Measurements from ENCODE around the gene PFKFB3. TPM values are rescaled to one million over a fixed set of nuclear protein-coding genes. Genes with fewer than 3 reads are reported as not detected.
A peak's percentile ranks its signal among the peaks of the same experiment; 100 is the strongest.
"Not testable (repeated sequence)": the region's sequence is repeated elsewhere in the genome, so short reads cannot be mapped to it uniquely, and the experiment has no call there.

The PFKFB3 gene
- total and polyA plus RNA-seq, 10 donors: 6.3 to 227 (median 113) TPM

GRCh38 chr10:6279540-6280267, 77.0 kb downstream of the PFKFB3 start:
- DNase-seq: no peak
- intact Hi-C loops (cut with DNase I; ENCODE audit: low total_unique reads): no loop called here
- 75 to 86% (median 82%) methylated on average over 15 of the region's 15 CpGs for WGBS, 5 donors
- no peaks in the 10 kb centered on the region for H3K36me3 ChIP-seq
- TF ChIP-seq POLR2AphosphoS5 (IDR thresholded peaks at IDR 0.05) (no peak), CTCF (IDR thresholded peaks at IDR 0.05 in 8 of 11, conservative IDR thresholded peaks at IDR 0.05 in 3 of 11) (no peak), POLR2A (IDR thresholded peaks at IDR 0.05) (no peak)
- no peaks in the 10 kb centered on the region for H3K27me3 ChIP-seq (replicated peaks in 1 of 7)
- H3K4me3 ChIP-seq: no peak overlapping the region
- no peaks in the 10 kb centered on the region for H3K9me3 ChIP-seq
- H3K4me1 ChIP-seq: peaks cover 8 to 26% (median 15%) of the 10 kb centered on the region in 6 donors
- peak overlapping the region in 1 of 8 donors; percentile 19 for H3K27ac ChIP-seq

- peak overlapping the region in 1 of 8 donors; percentile 19 for H3K27ac ChIP-seq
- no peak for DNase-seq
- no peaks in the 10 kb centered on the region for H3K36me3 ChIP-seq
- intact Hi-C loops (cut with DNase I; ENCODE audit: low total_unique reads): no loop called here
- H3K4me3 ChIP-seq: no peak overlapping the region
- no peak for TF ChIP-seq POLR2AphosphoS5 (IDR thresholded peaks at IDR 0.05)
- no peak for TF ChIP-seq POLR2A (IDR thresholded peaks at IDR 0.05)
- no peak for TF ChIP-seq CTCF (IDR thresholded peaks at IDR 0.05 in 8 of 11, conservative IDR thresholded peaks at IDR 0.05 in 3 of 11)
- H3K27me3 ChIP-seq (replicated peaks in 1 of 7): no peaks in the 10 kb centered on the region
- H3K9me3 ChIP-seq: no peaks in the 10 kb centered on the region
- peaks cover 4 to 20% (median 9%) of the 10 kb centered on the region in 6 donors for H3K4me1 ChIP-seq
- 60 to 79% (median 73%) methylated on average over 8 of the region's 8 CpGs for WGBS, 5 donors
These were observed 77.6 kb downstream of the PFKFB3 start for GRCh38 chr10:6280291-6280690.

- no peaks in the 10 kb centered on the region for H3K27me3 ChIP-seq (replicated peaks in 1 of 7)
- no peaks in the 10 kb centered on the region for H3K36me3 ChIP-seq
- WGBS, 5 donors: 87 to 95% (median 93%) methylated on average over 5 of the region's 5 CpGs
- H3K27ac ChIP-seq: no peak overlapping the region
- no peak overlapping the region for H3K4me3 ChIP-seq
- intact Hi-C loops (cut with DNase I; ENCODE audit: low total_unique reads): no loop called here
- no peaks in the 10 kb centered on the region for H3K9me3 ChIP-seq
- no peak for TF ChIP-seq POLR2AphosphoS5 (IDR thresholded peaks at IDR 0.05)
- TF ChIP-seq POLR2A (IDR thresholded peaks at IDR 0.05): no peak
- no peak for TF ChIP-seq CTCF (IDR thresholded peaks at IDR 0.05 in 8 of 11, conservative IDR thresholded peaks at IDR 0.05 in 3 of 11)
- no peak for DNase-seq
- peaks cover 0 to 8% (median 0%) of the 10 kb centered on the region in 6 donors for H3K4me1 ChIP-seq
These were observed 79.8 kb downstream of the PFKFB3 start for GRCh38 chr10:6282454-6282958.

- Histone ChIP-seq H3K9me3 (no peaks in the 10 kb centered on the region), H3K27ac (no peak overlapping the region), H3K4me1 (peaks cover 0 to 8% (median 0%) of the 10 kb centered on the region in 6 donors), H3K4me3 (no peak overlapping the region), H3K27me3 (replicated peaks in 1 of 7) (no peaks in the 10 kb centered on the region), H3K36me3 (no peaks in the 10 kb centered on the region)
- 89 to 97% (median 96%) methylated on average over 8 of the region's 8 CpGs for WGBS, 5 donors
- intact Hi-C loops (cut with DNase I; ENCODE audit: low total_unique reads): no loop called here
- no peak for DNase-seq
- TF ChIP-seq POLR2AphosphoS5 (IDR thresholded peaks at IDR 0.05) (no peak), POLR2A (IDR thresholded peaks at IDR 0.05) (no peak), CTCF (IDR thresholded peaks at IDR 0.05 in 8 of 11, conservative IDR thresholded peaks at IDR 0.05 in 3 of 11) (no peak)
These were observed 80.9 kb downstream of the PFKFB3 start for GRCh38 chr10:6283655-6284054.

GRCh38 chr10:6290621-6291020, 87.9 kb downstream of the PFKFB3 start:
- Histone ChIP-seq H3K4me1 (peaks cover 5 to 31% (median 17%) of the 10 kb centered on the region in 6 donors), H3K27ac (peak overlapping the region in 1 of 8 donors; percentile 39)
- WGBS, 5 donors: 88 to 98% (median 95%) methylated on average over 3 of the region's 3 CpGs
- H3K9me3 ChIP-seq; H3K27me3 ChIP-seq (replicated peaks in 1 of 7); DNase-seq; H3K4me3 ChIP-seq; intact Hi-C loops (cut with DNase I; ENCODE audit: low total_unique reads); H3K36me3 ChIP-seq: not testable (repeated sequence)

Measured in spleen (tissue), 11 donors.